GM19351 (cell line): Measurements from ENCODE around the gene EFHC2.
A peak's percentile ranks its signal among the peaks of the same experiment; 100 is the strongest.
"Not testable (repeated sequence)": the region's sequence is repeated elsewhere in the genome, so short reads cannot be mapped to it uniquely, and the experiment has no call there.

Experiments used
- ATAC-seq: cut with Tn5 transposase; IDR thresholded peaks from one replicate; pipeline ENCODE4 v1.9.1; 2021; ENCODE audit warnings: mild to moderate bottlenecking, moderate library complexity; ENCODE audit not compliant: unreplicated experiment

Gene EFHC2

GRCh38 chrX:44303119-44303518 lies 40.4 kb downstream of the EFHC2 start:
- ATAC-seq, result no peak

GRCh38 chrX:44299177-44299576 lies 44.3 kb downstream of the EFHC2 start:
- no peak for ATAC-seq

GRCh38 chrX:44291468-44292092 lies 51.9 kb downstream of the EFHC2 start:
- ATAC-seq, result no peak

GRCh38 chrX:44290718-44291117 lies 52.8 kb downstream of the EFHC2 start:
- ATAC-seq, result no peak

- no peak for ATAC-seq
Observed at GRCh38 chrX:44282753-44283152, 60.7 kb downstream of the EFHC2 start.

- no peak for ATAC-seq
Observed at GRCh38 chrX:44280116-44280515, 63.4 kb downstream of the EFHC2 start.

- no peak for ATAC-seq
Observed at GRCh38 chrX:44274096-44274495, 69.4 kb downstream of the EFHC2 start.

- ATAC-seq, result no peak
Observed at GRCh38 chrX:44267861-44268260, 75.6 kb downstream of the EFHC2 start.

- no peak for ATAC-seq
Observed at GRCh38 chrX:44267116-44267515, 76.4 kb downstream of the EFHC2 start.

- no peak for ATAC-seq
Observed at GRCh38 chrX:44265559-44265958, 77.9 kb downstream of the EFHC2 start.

- no peak for ATAC-seq
Observed at GRCh38 chrX:44264936-44265335, 78.5 kb downstream of the EFHC2 start.

GRCh38 chrX:44261286-44261685 lies 82.2 kb downstream of the EFHC2 start:
- no peak for ATAC-seq

- no peak for ATAC-seq
Observed at GRCh38 chrX:44260609-44261008, 82.9 kb downstream of the EFHC2 start.

GRCh38 chrX:44255742-44256141 lies 87.7 kb downstream of the EFHC2 start:
- ATAC-seq, result not testable (repeated sequence)

- peak; percentile 26 for ATAC-seq
Observed at GRCh38 chrX:44253575-44253942, 89.9 kb downstream of the EFHC2 start.

- ATAC-seq, result peak; percentile 92
Observed at GRCh38 chrX:44252688-44253574, 90.5 kb downstream of the EFHC2 start.

GRCh38 chrX:44247468-44247867 lies 96.0 kb downstream of the EFHC2 start:
- no peak for ATAC-seq

GRCh38 chrX:44246826-44247225 lies 96.6 kb downstream of the EFHC2 start:
- ATAC-seq, result no peak

GRCh38 chrX:44245733-44246132 lies 97.7 kb downstream of the EFHC2 start:
- no peak for ATAC-seq

GRCh38 chrX:44244008-44244407 lies 99.5 kb downstream of the EFHC2 start:
- ATAC-seq, result peak; percentile 47

- no peak for ATAC-seq
Observed at GRCh38 chrX:44241546-44241945, 101.9 kb downstream of the EFHC2 start.

GRCh38 chrX:44240036-44240435 lies 103.4 kb downstream of the EFHC2 start:
- ATAC-seq, result no peak
